K562 (cell line): ENCODE measurements around the gene STXBP5L.

Source experiments
- BCL6 ChIP-seq: fragments of 250-450 bp; sonication (Bioruptor Pico); IDR thresholded peaks from 2 replicates; pipeline ENCODE4 v1.4.0; 2020
- CTCF ChIP-seq, 3 experiments: IDR thresholded peaks in 2 of 3; conservative IDR thresholded peaks in 1 of 3; 2 replicates each; pipeline ENCODE4 v1.5.1; 2011 to 2012; ENCODE audit warnings: low read length in 3 of 3, mild to moderate bottlenecking in 3 of 3, control low read depth in 2 of 3, improper control_type of control experiment in 1 of 3, inconsistent platforms in 1 of 3, low read depth in 1 of 3, mixed read lengths in 1 of 3, moderate library complexity in 1 of 3; ENCODE audit not compliant: insufficient read depth in 2 of 3
- EP400 ChIP-seq: fragments of 450-650 bp; IDR thresholded peaks from 2 replicates; pipeline ENCODE4 v1.6.1; 2017; ENCODE audit warnings: antibody characterized with exemption, mild to moderate bottlenecking, moderate library complexity
- HIVEP1 ChIP-seq: fragments of 250-450 bp; sonication (Bioruptor Pico); IDR thresholded peaks from 2 replicates; pipeline ENCODE4 v1.4.0; 2020; ENCODE audit warnings: mild to moderate bottlenecking
- NONO ChIP-seq, 2 experiments: fragments of 200-400 bp in 1 of 2; fragments of 450-650 bp in 1 of 2; formaldehyde crosslinking in 1 of 2; IDR thresholded peaks; 2 replicates each; pipeline ENCODE4 v1.6.1; 2017; ENCODE audit warnings: low read depth in 2 of 2, mild to moderate bottlenecking in 2 of 2, moderate library complexity in 2 of 2, low read length in 1 of 2
- NR2C2 ChIP-seq, 2 experiments: fragments of 200-800 bp in 1 of 2; sonication (Bioruptor generic) in 1 of 2; sonication (generic) in 1 of 2; formaldehyde crosslinking in 1 of 2; IDR thresholded peaks; 2 replicates each; pipeline versions ENCODE4 v1.6.1 to v1.8.0; 2016 to 2022; ENCODE audit warnings: mild to moderate bottlenecking in 1 of 2, missing compliant biosample characterization in 1 of 2, missing genetic modification characterization in 1 of 2, missing genetic modification reagents in 1 of 2
- POLR2A ChIP-seq: fragments of 450-650 bp; conservative IDR thresholded peaks from 2 replicates; pipeline ENCODE4 v1.6.1; 2016
- POLR2AphosphoS5 ChIP-seq: IDR thresholded peaks from 2 replicates; pipeline ENCODE4 v1.6.1; 2011; ENCODE audit warnings: mild to moderate bottlenecking, low read depth, low read length, moderate library complexity; ENCODE audit not compliant: control insufficient read depth, insufficient read depth
- REST ChIP-seq, 2 experiments: fragments of 450-650 bp; formaldehyde crosslinking in 1 of 2; IDR thresholded peaks; 2 replicates each; pipeline versions ENCODE4 v1.4.0 to v1.6.1; 2014 to 2020; ENCODE audit warnings: mild to moderate bottlenecking in 2 of 2, borderline replicate concordance in 1 of 2, low read depth in 1 of 2
- TAF1 ChIP-seq: IDR thresholded peaks from 2 replicates; pipeline ENCODE4 v1.6.1; 2011; ENCODE audit warnings: mild to moderate bottlenecking, low read length, moderate library complexity; ENCODE audit not compliant: insufficient read depth, control insufficient read depth, severe bottlenecking; ENCODE audit errors: extremely low read depth
- ZNF655 ChIP-seq: fragments of 250-450 bp; sonication (Bioruptor Pico); IDR thresholded peaks from 2 replicates; pipeline ENCODE4 v1.5.0; 2021

GRCh38 chr3:120864541-120864940 is 43.5 kb upstream of the STXBP5L start:
- TF ChIP-seq EP400 (no peak), BCL6 (no peak), POLR2A (no peak), POLR2AphosphoS5 (no peak), CTCF (IDR thresholded peaks at IDR 0.05 in 2 of 3, conservative IDR thresholded peaks at IDR 0.05 in 1 of 3; ENCODE audit: insufficient read depth in 2 of 3, low read depth in 1 of 3, low read length in 3 of 3) (no peak), REST (IDR thresholded peaks at IDR 0.05; ENCODE audit: borderline replicate concordance) (no peak), REST (CRISPR knock-in tag; IDR thresholded peaks at IDR 0.05; ENCODE audit: low read depth) (no peak), HIVEP1 (CRISPR knock-in tag) (no peak), TAF1 (no peak), NONO (IDR thresholded peaks at IDR 0.05; ENCODE audit: low read depth in 2 of 2, low read length in 1 of 2) (no peak), NR2C2 (CRISPR knock-in tag; IDR thresholded peaks at IDR 0.05) (no peak), NR2C2 (tag; IDR thresholded peaks at IDR 0.05) (no peak), ZNF655 (CRISPR knock-in tag) (no peak)
